Endothelial cell of umbilical vein (primary cell): ENCODE measurements around the gene PDE11A. TPM values are rescaled to one million over a fixed set of nuclear protein-coding genes. Genes with fewer than 3 reads are reported as not detected.

Source experiments
- BruUV-seq: library from RNA; stranded (reverse); fragments of 400-500 nt; replicated peaks from 2 replicates; lab custom pipeline; 2021; lab: Mats Ljungman, UMichigan
- CTCF ChIA-PET: fragments of 300-600, 350-600 bp; sonication (Branson Sonifier 250); formaldehyde crosslinking; loops from one replicate; lab custom pipeline; 2021; ENCODE audit warnings: antibody characterized with exemption, inconsistent platforms; lab: Charles Lee
- POLR2A ChIA-PET: fragments of 300-600, 350-600 bp; sonication (Branson Sonifier 250); formaldehyde crosslinking; loops from one replicate; lab custom pipeline; 2021; ENCODE audit warnings: antibody characterized with exemption, inconsistent platforms; lab: Charles Lee
- DNase-seq: peaks from one replicate; pipeline ENCODE4 v3.0.0-alpha.2; 2011; ENCODE audit warnings: low read depth, low spot score
- FAIRE-seq: peaks from 2 replicates; lab custom pipeline; 2011; peaks lifted over from hg19 to GRCh38; lab: Jason Lieb, UNC
- H2AFZ ChIP-seq: 2 replicates; pipeline ENCODE4 v1.6.0; 2012; ENCODE audit warnings: low read depth, low read length, control low read depth, inconsistent platforms
- H3K27ac ChIP-seq: 2 replicates; pipeline ENCODE4 v1.5.1; 2011; ENCODE audit warnings: low read depth, mild to moderate bottlenecking, control low read depth, low read length, moderate library complexity; ENCODE audit not compliant: insufficient read depth
- H3K27me3 ChIP-seq, 2 experiments: 2 replicates each; pipeline versions ENCODE4 v1.6.0 to v1.6.1; 2011; ENCODE audit warnings: low read length in 2 of 2, mixed read lengths in 1 of 2; ENCODE audit not compliant: control insufficient read depth in 2 of 2, insufficient read depth in 2 of 2
- H3K36me3 ChIP-seq, 2 experiments: 2 replicates in 1 of 2; 3 replicates in 1 of 2; pipeline ENCODE4 v1.5.1; 2011; ENCODE audit warnings: low read length in 2 of 2, mild to moderate bottlenecking in 1 of 2, moderate library complexity in 1 of 2; ENCODE audit not compliant: control insufficient read depth in 2 of 2, insufficient read depth in 2 of 2; ENCODE audit errors: extremely low read depth in 1 of 2
- H3K4me1 ChIP-seq: 3 replicates; pipeline ENCODE4 v1.5.1; 2011; ENCODE audit warnings: mild to moderate bottlenecking, low read length; ENCODE audit not compliant: control insufficient read depth, insufficient read depth; ENCODE audit errors: extremely low read depth
- H3K4me2 ChIP-seq: 2 replicates; pipeline ENCODE4 v1.6.1; 2011; ENCODE audit warnings: low read length, control low read depth, mixed read lengths; ENCODE audit not compliant: insufficient read depth
- H3K4me3 ChIP-seq, 3 experiments: fragments of 200-600 bp in 1 of 3; sonication (generic), shearing (Covaris generic) in 1 of 3; replicated peaks in 1 of 3; 2 replicates each; pipeline ENCODE4 v1.5.1; 2011 to 2016; ENCODE audit warnings: control low read depth in 3 of 3, low read length in 3 of 3, mild to moderate bottlenecking in 2 of 3, inconsistent platforms in 1 of 3, low read depth in 1 of 3, moderate library complexity in 1 of 3; ENCODE audit not compliant: insufficient read depth in 1 of 3
- H3K79me2 ChIP-seq: 2 replicates; pipeline ENCODE4 v1.6.0; 2012; ENCODE audit warnings: low read length, inconsistent platforms; ENCODE audit not compliant: control insufficient read depth, insufficient read depth
- H3K9ac ChIP-seq: replicated peaks from 2 replicates; pipeline ENCODE3; 2011; ENCODE audit warnings: low read length, control low read depth; ENCODE audit not compliant: insufficient read depth; ENCODE audit errors: extremely low read depth
- H3K9me1 ChIP-seq: replicated peaks from 3 replicates; pipeline ENCODE4 v1.6.0; 2011; ENCODE audit warnings: mild to moderate bottlenecking, low read length; ENCODE audit not compliant: control insufficient read depth, insufficient read depth; ENCODE audit errors: extremely low read depth
- H3K9me3 ChIP-seq: replicated peaks from 2 replicates; pipeline ENCODE4 v1.5.1; 2012; ENCODE audit warnings: low read length, inconsistent platforms; ENCODE audit not compliant: control insufficient read depth, insufficient read depth
- H4K20me1 ChIP-seq: replicated peaks from 2 replicates; pipeline ENCODE3; 2011; ENCODE audit warnings: mild to moderate bottlenecking, low read length; ENCODE audit not compliant: control insufficient read depth, insufficient read depth; ENCODE audit errors: extremely low read depth
- EZH2 ChIP-seq: IDR thresholded peaks from 2 replicates; pipeline ENCODE4 v1.6.1; 2012; ENCODE audit warnings: borderline replicate concordance, low read depth, mild to moderate bottlenecking, moderate library complexity, low read length, inconsistent platforms; ENCODE audit not compliant: severe bottlenecking
- FOS ChIP-seq: IDR thresholded peaks from 2 replicates; pipeline ENCODE4 v1.6.1; 2011; ENCODE audit warnings: mild to moderate bottlenecking, low read length, moderate library complexity, borderline replicate concordance; ENCODE audit not compliant: insufficient read depth
- GATA2 ChIP-seq: IDR thresholded peaks from 2 replicates; pipeline ENCODE4 v1.7.0; 2011; ENCODE audit warnings: low read depth, mild to moderate bottlenecking, moderate library complexity, mixed read lengths, low read length; ENCODE audit not compliant: insufficient read length, insufficient read depth
- JUN ChIP-seq: IDR thresholded peaks from 2 replicates; pipeline ENCODE4 v1.6.1; 2011; ENCODE audit warnings: borderline replicate concordance, low read depth; ENCODE audit not compliant: insufficient read length, insufficient read depth
- MYC ChIP-seq: IDR thresholded peaks from one replicate; pipeline ENCODE4 v1.6.1; 2011; ENCODE audit warnings: mild to moderate bottlenecking, low read depth, low read length
- POLR2A ChIP-seq: IDR thresholded peaks from 2 replicates; pipeline ENCODE4 v1.6.1; 2012; ENCODE audit warnings: low read depth, mild to moderate bottlenecking, control low read depth, low read length
- POLR2AphosphoS5 ChIP-seq: IDR thresholded peaks from 2 replicates; pipeline ENCODE4 v1.6.1; 2012; ENCODE audit warnings: low read depth, mild to moderate bottlenecking, control low read depth, low read length, moderate library complexity; ENCODE audit not compliant: insufficient read depth
- dilution Hi-C: fragments of 300-500 bp; cut with MboI; formaldehyde crosslinking; loops from one replicate; pipeline ENCODE4 v1.15.0; 2019; ENCODE audit warnings: low sequenced_read_pairs; ENCODE audit not compliant: extremely low pct_ligation_motif_present
- intact Hi-C: fragments of 100-400 bp; cut with micrococcal nuclease; formaldehyde crosslinking; loops from one replicate; pipeline ENCODE4 v1.10.0; 2022
- polyA plus RNA-seq, 4 experiments: library from polyadenylated mRNA; depleted of rRNA in 3 of 4; stranded (reverse) in 3 of 4; unstranded in 1 of 4; fragments of >200 nt; gene quantifications; 2 replicates each; pipeline versions ENCODE4 v1.2.1 to v1.2.3, GENCODE V29; 2011 to 2012; ENCODE audit warnings: missing spikeins in 1 of 4
- total RNA-seq: library from RNA; stranded (reverse); gene quantifications from 2 replicates; pipeline ENCODE4 v1.2.3, GENCODE V29; 2021
- TF ChIP-seq, protein P1 (sequence below), 2 donors: IDR thresholded peaks; 1 replicate in 1 of 2; 2 replicates in 1 of 2; pipeline ENCODE4 v1.5.1; 2011; ENCODE audit warnings: low read length in 2 of 2, mild to moderate bottlenecking in 2 of 2, moderate library complexity in 2 of 2, control low read depth in 1 of 2, inconsistent platforms in 1 of 2, low read depth in 1 of 2; ENCODE audit not compliant: insufficient read depth in 1 of 2; ENCODE audit errors: extremely low read depth in 1 of 2
- TF ChIP-seq, protein P2 (sequence below): IDR thresholded peaks from 2 replicates; pipeline ENCODE4 v1.6.1; 2011; ENCODE audit not compliant: insufficient read depth, insufficient read length

The PDE11A gene
- total and polyA plus RNA-seq, 2 donors (not counting 3 experiments of a cell fraction or from before 2014, with no cell fraction given) = 0.07 to 0.51 TPM

DNA sequence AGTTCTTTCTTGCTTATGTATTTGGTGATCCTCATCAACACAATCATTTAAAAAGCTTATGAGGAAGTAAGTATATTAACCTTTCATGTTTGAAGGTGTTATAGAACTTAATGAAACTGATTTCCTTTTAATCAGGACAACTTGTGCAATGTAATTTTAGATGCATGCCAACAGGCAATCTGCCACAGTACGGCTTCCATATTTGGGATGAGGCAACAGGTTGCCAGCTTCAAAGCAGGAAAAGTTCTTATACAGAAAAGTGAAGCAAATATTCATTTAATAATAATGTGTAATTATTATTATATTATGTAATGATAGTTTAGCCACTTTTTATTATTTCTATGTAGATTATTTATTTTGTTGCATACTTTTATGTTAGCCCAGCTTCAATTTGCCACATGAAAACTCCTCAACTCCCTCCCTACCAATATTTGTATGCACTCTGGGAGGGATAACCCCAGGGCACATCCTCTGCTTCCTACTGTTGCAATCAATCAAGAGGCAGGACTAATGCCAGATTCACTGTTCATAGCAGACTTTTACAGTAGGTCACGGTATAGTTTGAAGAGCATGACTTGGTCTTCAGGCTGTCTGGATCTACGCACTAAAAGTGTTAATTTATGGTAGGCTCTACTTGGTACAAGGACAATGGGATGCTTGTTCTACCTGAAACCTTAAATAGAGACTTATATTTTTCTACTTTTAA lies 402.8 kb downstream of the PDE11A start:
- no peaks in the 10 kb centered on the region for H4K20me1 ChIP-seq
- no peak overlapping the region for H3K4me2 ChIP-seq
- H3K4me3 ChIP-seq = no peak overlapping the region
- H3K79me2 ChIP-seq = no peaks in the 10 kb centered on the region
- intact Hi-C loops (no loop called here), dilution Hi-C loops (no loop called here)
- H3K36me3 ChIP-seq = no peaks in the 10 kb centered on the region
- no peak overlapping the region for H3K27ac ChIP-seq
- TF ChIP-seq FOS (no peak), POLR2A (no peak)
- H3K27me3 ChIP-seq = peaks cover 2 to 3% of the 10 kb centered on the region in 2 experiments
- POLR2A ChIA-PET = interaction anchor here (0.7 kb wide), 1 partner anchor 81 kb away, joined by 3 read pairs; no protein-coding TSS in a partner anchor
- CTCF ChIA-PET = interaction anchor here (1.1 to 1.9 kb wide), 3 partner anchors 12 to 60 kb away, joined by 3 to 7 read pairs (median 4); no protein-coding TSS in a partner anchor
- H3K9me3 ChIP-seq = no peaks in the 10 kb centered on the region
- H3K9ac ChIP-seq = no peak overlapping the region
- H2AFZ ChIP-seq = no peak overlapping the region
- no TSS peak for BruUV-seq
- DNase-seq = no peak
- no peaks in the 10 kb centered on the region for H3K9me1 ChIP-seq
- FAIRE-seq = no peak
- H3K4me1 ChIP-seq = no peaks in the 10 kb centered on the region

DNA sequence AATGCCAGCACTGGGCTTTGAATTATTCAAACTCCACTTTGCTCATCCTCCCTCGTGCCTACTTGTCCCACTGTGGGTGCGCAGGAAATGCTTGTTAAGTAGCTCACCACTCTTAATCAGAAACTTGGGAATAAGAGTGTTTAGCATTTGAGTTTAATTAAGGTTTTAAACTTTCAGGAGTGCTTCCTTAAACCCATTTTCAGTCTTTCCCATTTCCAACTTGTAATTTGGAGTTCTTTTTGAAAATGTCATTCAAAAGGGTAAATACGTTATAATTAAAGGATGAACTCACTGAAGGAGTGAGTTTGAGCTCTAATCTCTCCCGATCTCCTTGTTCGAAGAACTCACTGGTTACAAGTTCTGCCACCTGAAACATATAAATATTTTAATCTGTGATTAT lies 403.4 kb downstream of the PDE11A start:
- BruUV-seq = no TSS peak
- DNase-seq = no peak
- no peaks in the 10 kb centered on the region for H3K79me2 ChIP-seq
- no peaks in the 10 kb centered on the region for H3K4me1 ChIP-seq
- POLR2A ChIA-PET = no interaction called here
- H3K27me3 ChIP-seq = peaks cover 2 to 3% of the 10 kb centered on the region in 2 experiments
- TF ChIP-seq EZH2 = no peak
- TF ChIP-seq MYC = no peak
- TF ChIP-seq JUN = no peak
- no peak for TF ChIP-seq POLR2AphosphoS5
- no peak for TF ChIP-seq FOS
- TF ChIP-seq, protein P1, sequence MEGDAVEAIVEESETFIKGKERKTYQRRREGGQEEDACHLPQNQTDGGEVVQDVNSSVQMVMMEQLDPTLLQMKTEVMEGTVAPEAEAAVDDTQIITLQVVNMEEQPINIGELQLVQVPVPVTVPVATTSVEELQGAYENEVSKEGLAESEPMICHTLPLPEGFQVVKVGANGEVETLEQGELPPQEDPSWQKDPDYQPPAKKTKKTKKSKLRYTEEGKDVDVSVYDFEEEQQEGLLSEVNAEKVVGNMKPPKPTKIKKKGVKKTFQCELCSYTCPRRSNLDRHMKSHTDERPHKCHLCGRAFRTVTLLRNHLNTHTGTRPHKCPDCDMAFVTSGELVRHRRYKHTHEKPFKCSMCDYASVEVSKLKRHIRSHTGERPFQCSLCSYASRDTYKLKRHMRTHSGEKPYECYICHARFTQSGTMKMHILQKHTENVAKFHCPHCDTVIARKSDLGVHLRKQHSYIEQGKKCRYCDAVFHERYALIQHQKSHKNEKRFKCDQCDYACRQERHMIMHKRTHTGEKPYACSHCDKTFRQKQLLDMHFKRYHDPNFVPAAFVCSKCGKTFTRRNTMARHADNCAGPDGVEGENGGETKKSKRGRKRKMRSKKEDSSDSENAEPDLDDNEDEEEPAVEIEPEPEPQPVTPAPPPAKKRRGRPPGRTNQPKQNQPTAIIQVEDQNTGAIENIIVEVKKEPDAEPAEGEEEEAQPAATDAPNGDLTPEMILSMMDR (IDR thresholded peaks at IDR 0.05; ENCODE audit: extremely low read depth in 1 of 2, insufficient read depth in 1 of 2, low read depth in 1 of 2, low read length in 2 of 2) = no peak
- no peak for TF ChIP-seq POLR2A
- TF ChIP-seq GATA2 = no peak
- TF ChIP-seq, protein P2, sequence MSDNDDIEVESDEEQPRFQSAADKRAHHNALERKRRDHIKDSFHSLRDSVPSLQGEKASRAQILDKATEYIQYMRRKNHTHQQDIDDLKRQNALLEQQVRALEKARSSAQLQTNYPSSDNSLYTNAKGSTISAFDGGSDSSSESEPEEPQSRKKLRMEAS = no peak
- H3K36me3 ChIP-seq = no peaks in the 10 kb centered on the region
- H3K9me3 ChIP-seq = no peaks in the 10 kb centered on the region
- dilution Hi-C loops = no loop called here
- no peak overlapping the region for H3K27ac ChIP-seq
- H3K9me1 ChIP-seq = no peaks in the 10 kb centered on the region
- no peak for FAIRE-seq
- H3K4me2 ChIP-seq = no peak overlapping the region
- H4K20me1 ChIP-seq = no peaks in the 10 kb centered on the region
- H3K9ac ChIP-seq = no peak overlapping the region
- no peak overlapping the region for H2AFZ ChIP-seq
- no peak overlapping the region for H3K4me3 ChIP-seq
- CTCF ChIA-PET = interaction anchor here (0.6 to 1.9 kb wide), 4 partner anchors 12 to 1525 kb away, joined by 3 to 7 read pairs (median 4); no protein-coding TSS in a partner anchor
- intact Hi-C loops = no loop called here
